Stimulated activated CD4-positive, alpha-beta T cell treated with anti-CD3 and anti-CD28 coated beads, Interleukin-12 subunit alpha, Interleukin-12 subunit beta, amount 100 ng/mL, for 48 hours (primary cell): ENCODE measurements around the gene RAET1E.

Experiments used
- DNase-seq, 3 donors: peaks; one replicate each; pipeline ENCODE4 v3.0.0-alpha.2; 2020; ENCODE audit warnings: low read depth in 2 of 3, low spot score in 1 of 3

The RAET1E gene

DNA sequence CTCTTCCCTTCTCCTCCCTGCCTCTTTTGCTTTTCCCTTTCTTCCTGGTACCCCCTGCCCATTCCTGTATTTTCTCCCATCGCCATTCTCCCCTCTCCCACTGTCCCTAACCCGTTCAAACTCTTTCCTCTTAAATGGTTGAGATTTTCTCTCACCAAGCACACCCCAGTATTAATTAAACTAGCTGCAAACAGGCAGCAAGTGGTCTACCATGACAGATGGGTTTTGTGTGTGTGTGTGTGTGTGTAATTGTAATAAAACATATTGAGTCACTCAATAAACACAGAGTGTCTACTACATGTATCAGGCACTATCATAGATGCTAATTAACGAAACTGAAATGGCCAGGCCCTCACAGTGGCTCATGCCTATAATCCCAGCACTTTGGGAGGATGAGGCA is 6.7 kb downstream of the RAET1E start:
- DNase-seq = no peak

DNA sequence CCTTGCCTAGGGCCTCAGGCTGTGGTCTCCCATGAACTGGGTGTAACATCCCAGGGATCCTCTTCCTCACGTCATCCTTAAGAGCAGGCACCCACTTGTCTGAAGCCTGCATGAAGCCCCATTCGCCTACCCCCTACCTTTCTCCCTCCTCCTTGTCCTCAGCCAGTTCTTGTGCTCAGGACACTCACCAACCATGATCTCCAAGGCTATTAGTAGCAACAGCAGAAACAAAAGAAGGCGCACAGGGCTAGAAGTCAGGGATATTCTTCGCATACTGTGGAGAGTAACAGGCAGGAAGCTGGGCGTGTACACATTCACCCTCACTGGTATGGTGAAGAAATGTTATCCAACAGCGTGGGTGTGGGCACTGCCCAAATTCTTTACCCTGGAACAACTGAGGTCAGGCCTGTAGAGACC is 7.3 kb downstream of the RAET1E start:
- no peak for DNase-seq

DNA sequence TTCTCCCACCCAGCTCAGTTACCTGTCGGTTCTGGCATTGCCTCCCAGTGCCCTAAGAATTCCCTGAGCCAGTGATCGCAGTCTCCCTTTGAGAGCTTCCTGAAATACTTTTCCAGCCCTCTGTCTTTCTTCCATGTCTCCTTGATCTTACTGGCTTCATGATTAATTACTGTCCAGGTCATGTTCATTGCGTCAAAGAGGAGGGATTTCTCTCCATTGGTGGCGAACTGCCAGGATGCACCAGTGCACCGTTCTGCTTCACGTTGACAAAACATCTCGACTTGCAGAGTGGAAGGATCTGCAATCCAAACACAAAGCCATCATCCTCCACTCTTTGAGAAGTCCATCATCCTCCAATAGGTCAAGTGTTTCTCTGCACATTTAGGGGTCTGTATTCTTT is 8.6 kb downstream of the RAET1E start:
- no peak for DNase-seq

DNA sequence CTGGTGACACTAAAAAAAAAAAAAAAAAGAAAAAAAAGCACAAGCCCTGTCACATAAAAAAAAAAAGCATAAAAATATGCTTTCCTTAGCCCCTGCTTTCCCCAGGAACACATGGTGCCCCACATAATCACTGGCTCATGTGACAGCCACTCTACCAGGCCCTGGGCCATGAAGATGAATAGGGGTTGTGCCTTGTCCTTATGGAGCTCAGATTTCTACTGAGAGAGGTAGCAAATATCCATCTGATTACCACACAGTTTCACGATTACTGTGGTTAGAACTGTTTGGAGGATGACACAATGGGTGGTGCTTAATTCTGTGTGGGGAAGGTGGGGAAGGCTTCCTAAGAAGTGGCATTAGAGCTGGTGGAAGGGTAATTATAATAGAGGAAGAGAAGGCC is 9.3 kb downstream of the RAET1E start:
- no peak for DNase-seq

DNA sequence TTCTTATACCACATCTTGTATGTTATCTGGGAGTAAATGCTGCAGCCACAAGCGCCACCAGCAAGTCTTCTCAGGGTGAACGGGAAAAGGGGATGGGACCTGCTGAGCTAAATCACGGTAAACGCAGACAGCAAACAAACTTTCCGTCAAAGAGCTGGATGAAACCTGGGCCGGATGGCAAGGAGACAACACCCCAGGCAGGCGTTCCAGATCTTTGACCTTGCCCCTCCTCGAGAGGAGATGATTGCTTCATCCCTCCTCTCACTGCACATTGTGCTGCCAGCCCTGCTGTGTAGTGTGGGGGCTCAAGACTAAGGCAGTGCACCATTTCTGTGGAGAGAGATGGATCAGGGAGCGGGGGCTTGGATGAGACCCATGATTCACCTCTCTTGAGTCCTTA is 9.8 kb downstream of the RAET1E start:
- DNase-seq = no peak

DNA sequence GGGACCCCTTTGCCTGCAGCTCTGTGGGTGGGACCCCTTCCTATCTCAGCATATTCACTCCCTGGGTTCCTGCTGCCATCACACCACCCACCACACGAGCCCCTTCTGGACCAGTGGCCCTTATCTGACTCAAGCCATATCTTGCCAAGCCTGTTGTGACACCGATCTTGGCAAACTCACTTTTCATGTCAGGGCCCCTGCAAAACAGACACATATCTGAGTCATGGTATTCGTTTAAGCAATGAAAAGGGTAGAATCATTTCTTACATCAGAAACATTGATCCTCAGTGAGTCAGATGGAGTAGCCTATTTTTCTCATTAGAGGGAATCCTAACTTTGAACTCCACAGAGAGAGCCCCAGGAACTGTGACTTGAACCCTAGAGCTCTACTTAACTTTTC is 10.6 kb downstream of the RAET1E start:
- DNase-seq = no peak

DNA sequence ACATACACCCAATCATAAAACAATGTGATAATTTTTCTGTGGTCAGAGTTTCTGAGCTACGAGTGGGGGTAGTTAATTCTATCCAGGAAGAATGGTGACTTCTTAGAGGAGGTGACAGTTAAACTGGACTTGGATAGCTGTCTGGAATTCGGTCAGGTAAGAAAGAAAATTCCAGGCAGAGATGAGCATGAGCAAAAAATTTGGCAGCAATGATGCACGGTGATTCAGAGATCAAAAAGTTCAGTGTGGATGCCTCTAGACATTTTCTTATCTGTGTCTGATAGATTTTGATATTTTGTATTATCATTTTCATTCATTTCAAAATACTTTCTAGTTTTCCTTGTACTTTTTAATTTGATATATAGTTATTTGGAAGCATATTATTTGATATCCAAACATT is 12.0 kb downstream of the RAET1E start:
- DNase-seq = no peak

DNA sequence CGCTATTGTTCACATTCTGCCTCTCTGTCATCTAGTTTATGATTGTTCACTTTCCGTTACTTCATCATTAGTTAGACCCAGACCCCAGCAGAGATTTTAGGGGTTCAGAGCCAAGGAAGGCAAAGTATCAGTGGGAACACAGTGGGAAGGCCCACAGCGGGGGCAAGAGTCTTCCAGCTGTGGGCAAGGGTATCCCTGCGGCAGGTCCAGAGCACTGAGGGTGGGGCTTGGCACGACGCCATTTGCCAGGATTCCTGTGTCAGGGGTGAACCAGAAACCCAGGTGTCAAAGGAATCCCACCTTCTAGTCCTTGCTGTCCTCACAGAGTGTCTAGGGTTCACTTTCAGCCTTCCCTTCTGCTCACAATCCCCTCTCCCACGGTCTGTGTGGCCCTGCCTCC is 13.3 kb downstream of the RAET1E start:
- no peak for DNase-seq

DNA sequence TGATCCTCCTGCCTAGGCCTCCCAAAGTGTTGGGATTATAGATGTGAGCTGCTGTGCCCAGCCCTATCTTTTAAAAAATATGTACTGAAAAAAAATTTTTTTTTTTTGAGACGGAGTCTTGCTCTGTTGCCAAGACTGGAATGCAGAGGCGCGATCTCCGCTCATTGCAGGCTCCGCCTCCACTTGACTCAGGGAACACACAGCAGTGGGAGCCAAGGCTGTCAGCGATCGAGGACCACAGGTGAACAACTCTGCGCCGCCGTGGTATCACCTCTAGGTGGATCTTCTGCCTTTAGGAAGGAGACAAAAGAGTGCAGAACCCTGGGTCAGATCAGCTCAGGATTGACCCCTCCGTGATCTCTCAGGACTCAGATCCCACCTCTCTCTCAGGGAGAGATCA is 13.7 kb downstream of the RAET1E start:
- no peak for DNase-seq

DNA sequence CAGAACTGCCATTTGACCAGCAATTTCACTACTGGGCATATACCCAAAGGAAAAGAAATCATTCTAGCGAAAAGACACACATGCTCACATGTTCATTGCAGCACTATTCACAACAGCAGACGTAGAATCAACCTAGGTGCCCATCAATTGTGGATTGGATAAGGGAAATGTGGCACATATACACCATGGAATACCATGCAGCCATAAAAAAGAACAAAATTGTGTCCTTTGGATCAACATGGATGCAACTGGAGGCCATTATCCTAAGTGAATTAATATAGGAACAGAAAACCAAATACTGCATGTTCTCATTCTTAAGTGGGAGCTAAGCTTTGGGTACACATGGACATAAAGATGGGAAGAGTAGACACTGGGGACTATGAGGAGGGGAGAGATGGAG is 16.1 kb downstream of the RAET1E start:
- no peak for DNase-seq

DNA sequence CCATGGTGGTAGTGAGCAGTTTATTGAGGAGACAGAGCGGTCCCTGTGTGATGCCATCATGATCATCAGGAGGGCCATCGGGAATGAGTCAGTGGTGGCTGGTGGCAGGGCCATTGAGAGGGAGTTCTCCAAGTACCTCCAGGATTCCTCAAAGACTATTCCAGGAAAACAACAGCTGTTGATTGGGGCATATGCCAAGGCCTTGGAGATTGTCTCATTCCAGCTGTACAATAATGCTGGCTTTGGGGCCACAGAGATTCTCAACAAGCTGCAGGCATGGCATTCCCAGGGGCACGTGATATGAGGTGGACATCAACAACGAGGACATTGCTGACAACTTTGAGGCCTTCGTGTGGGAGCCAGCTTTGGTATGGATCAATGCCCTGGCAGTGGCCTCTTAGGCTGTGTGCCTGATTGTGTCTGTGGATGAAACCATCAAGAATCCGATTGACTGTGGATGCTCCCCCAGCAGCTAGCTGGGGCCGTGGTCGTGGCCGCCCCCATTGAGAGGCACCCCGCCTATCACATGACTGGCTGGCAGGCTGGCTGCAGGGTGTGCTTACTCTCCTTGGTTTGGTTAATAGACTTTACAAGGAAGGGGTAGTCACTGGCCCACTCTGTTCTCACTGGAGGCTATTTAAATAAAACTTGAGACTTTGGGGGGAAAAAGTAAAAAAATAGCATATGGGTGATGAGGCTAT is 16.7 kb downstream of the RAET1E start:
- DNase-seq = no peak

DNA sequence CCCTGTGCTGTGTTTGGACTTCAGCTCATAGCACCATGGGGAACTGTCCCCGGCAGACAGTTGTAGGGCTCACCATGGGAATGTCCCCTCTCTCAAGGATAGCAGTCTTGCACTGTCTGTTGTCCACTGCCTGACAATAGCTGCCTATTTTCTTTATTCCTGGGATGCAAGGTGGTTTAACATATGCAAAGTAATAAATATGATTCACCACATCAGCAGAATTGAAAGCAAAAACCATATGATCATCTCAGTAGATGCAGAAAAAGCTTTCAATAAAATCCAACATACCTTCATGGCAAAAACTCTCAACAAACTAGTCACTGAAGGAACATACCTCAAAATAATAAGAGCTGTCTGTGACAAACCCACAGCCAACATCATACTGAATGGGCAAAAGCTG is 20.3 kb downstream of the RAET1E start:
- DNase-seq = no peak

DNA sequence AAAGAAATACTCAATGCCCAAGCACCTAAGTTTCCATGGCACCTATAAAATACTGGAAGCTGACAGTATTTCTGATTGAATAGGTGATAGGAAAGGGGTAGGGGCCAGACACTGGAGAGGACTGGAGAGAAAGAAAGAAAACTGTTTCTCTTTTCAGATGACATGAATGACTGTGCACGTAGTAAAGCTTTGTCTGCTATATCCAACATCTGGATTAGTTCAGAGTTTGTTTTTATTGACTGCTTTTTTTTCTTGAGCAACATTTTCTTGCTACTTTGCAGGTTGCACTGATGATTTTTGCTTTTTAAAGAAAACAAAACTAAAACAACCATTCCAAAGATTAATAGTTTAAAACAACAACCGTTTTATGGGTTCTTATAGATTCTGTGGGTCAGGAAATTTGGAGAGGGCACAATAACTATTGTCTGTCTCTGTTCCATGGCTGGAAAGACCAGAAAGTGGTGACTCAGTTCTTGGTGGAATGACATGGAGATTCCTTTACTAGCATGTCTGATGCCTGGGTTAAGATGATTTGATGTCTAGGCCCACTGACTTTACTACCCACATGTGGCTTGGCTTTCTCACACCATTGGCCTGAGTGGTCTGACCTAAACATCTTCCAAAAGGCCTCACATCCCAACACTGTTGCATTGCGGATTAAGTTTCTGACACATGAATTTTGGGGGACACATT is 21.5 kb downstream of the RAET1E start:
- no peak for DNase-seq

DNA sequence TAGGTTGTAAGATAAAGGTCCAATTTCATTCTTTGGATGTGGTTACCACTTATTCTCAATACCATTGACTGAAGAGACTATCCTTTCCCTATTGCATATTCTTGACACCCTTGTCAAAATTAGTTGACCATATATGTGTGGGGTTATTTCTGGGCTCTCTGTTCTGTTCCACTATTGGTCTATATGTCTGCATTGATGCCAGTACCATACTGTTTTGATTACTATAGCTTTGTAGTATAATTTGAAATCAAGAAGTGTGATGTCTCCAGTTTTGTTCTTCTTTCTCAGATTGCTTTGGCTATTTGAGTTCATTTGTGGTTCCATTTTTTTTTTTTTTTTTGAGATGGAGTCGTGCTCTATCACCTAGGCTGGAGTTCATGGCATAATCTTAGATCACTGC is 25.7 kb downstream of the RAET1E start:
- no peak for DNase-seq

DNA sequence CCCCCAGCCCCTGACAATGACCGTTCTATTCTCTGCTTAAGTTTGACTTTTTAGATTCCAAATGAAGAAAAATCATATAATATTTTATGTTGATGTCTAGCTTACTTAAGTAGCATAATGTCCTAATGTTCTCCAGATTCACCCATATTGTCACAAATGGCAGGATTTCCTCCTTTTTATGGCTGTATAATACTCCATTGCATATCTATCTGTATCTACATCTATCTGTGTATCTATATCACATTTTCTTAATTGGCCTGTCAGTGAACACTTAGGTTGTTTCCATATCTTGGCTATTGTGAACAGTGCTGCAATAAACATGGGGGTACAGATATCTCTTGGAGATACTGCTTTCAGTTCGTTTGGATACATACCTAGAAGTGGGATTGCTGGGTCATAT is 26.7 kb downstream of the RAET1E start:
- no peak for DNase-seq

DNA sequence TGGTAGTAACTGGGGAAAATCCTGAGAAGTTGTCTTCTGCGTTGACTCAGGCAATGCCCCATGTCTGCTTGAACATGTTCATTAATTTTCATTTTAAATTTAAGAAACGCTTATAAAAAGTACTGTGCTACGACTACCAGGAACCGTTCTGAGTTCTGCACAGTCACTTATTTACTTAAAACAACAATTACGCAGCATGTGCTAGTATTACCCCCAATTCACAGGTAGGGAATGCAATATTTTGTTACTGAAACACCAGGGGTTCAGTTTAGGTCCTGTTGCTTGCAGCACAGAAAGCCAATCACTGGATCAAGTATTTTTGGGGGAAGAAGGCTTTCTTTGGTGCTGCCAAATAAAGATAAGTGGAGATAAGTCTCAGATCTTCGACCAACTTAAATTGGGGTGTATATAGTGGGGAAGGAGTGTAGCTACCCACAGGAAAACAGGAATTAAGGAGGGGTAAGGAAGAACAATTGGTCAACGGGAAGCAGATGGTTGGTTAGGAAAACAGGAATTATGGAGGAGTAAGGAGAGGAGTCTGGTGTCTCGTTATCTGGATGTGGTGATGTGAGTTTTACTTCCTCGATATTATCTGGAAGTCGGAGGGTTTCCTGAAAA is 28.5 kb downstream of the RAET1E start:
- no peak for DNase-seq

DNA sequence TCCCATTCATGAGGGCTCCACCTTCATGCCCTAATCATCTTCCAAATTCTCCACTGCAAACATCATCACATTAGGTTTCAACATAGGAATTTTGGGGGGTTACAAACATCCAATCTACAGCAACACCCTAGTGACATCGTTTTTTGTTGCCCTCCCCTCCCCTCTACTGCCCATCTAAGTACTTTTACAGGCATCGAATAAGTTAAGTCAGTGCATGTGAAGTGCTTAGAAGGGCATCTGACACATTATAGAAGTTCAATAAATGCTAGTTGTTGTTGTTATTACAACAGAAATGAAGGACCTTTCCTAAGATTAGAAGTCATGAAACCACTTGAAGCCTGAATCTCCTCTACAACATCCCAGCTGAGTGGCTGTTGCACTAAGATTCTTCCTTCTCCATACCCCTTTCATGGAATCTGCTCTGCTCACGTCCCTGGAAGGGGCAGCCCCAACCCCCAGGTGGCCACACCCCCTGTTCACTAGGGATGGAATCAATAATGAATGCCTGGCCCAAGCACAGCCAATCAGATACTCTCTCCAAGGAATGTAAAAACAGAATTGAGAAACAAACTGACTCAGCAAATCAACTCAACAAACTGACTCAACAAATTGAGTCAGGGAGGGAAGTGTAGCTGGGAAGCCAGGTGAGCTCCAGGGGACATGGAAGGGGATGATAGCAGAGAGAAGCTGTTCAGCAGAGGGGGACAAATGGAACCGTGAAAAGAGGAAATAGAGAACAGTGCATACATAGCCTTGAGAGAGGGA is 29.9 kb downstream of the RAET1E start:
- no peak for DNase-seq

DNA sequence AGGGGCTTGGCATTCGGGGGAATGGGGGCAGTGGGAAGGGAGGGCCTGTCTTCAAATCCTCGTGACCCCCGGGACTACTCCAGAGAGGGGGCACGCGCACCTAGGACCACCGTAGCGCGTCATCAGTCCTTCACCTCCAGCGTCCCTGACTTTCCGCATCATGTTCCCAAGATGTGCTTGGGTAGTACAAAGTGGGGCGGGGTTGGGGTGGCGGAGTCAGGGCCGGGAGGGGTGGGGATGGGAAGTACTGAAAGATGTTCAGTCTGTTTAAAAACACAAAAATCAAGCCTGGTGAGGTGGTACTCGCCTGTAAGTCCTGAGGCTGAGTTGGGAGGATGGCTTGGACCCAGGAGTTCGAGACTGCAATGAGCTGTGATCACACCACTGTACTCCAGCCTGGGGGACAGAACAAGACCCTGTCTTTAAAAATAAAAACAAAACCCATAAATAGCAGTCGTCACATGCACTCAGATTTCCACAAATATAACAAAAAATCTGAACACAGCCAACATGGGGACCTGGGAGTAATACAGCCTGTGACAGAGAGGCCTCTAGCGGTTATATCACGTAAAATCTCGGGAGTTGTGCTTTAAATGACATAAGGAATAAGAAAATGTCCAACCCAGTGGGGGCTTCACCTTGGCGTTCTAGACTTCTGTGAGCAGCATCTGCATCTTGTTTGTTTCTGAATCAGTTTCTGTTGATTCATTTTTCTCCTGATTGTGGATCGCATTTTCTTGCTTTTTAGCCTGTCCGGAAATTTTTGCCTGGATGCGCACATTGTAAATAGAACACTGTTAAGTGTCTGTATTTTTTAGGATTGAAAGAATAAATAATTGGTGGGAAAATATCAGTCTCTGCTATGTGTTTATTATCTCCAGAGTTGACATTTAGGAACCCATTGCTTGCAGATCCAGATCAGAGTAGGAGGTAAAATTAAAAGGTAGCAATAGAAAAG is 33.1 kb downstream of the RAET1E start:
- DNase-seq = peak in 1 of 3 donors; percentile 26

DNA sequence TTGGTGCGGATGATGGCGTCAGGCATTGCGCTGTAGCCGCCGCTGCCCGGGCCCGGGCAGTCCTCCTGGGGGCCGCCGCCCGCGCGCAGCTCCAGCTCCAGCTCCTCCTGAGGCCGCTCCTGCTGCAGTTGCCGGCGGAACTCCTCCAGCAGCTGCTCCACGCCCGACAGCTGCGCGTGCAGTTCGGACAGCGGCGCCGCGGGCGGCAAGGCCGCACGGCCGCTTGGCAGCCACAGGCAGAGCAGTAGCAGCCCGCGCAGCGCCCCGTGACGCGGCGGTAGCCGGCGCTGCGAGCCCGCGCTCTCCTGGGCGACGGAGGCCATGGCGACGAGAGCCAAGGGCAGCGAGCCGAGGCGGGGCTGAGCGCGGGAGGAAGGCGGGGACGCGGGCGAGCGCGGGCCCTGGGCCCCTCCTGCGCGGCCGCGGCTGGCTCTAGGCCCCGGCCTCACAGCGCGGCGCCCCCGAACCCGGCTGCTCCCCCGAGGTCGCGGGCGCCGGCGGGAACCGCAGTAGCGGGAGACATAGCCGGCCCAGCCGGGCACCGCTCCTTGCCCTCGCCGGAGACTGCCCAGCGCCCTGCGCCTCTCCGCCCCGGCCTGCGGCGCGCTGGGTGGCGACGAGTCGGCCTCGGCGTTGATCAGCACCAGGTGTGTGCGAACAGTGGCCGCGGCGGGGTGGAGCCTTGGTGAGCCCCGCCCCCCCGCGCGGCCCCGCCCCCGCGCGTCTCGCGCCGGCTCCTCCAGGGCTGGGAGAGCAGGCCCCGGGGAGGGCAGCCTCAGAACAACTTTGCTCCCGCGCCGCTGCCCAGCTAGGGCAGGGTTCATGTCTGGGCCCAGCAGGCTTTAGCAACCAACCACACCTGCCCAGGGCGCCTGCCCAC is 34.0 kb downstream of the RAET1E start, which contains the start of gene LRP11:
TSS of gene LRP11 (minus strand) at position 662 of the 880 bp plus-strand sequence. CDS start at position 323, 339 bp downstream.
- peak; percentile 67 to 76 (median 67) for DNase-seq
